CMK (cell line): ENCODE results near the gene RNF169.

ENCODE experiments used
- DNase-seq: peaks from one replicate; pipeline ENCODE4 v3.0.0-alpha.2; 2010; ENCODE audit warnings: low read depth

RNF169 gene

GRCh38 chr11:74748211-74749126 lies at the start of gene RNF169:
Gene RNF169 (plus strand): TSS chr11:74748849. CDS start chr11:74748881, 32 bp downstream.
- peak; percentile 85 for DNase-seq

DNA sequence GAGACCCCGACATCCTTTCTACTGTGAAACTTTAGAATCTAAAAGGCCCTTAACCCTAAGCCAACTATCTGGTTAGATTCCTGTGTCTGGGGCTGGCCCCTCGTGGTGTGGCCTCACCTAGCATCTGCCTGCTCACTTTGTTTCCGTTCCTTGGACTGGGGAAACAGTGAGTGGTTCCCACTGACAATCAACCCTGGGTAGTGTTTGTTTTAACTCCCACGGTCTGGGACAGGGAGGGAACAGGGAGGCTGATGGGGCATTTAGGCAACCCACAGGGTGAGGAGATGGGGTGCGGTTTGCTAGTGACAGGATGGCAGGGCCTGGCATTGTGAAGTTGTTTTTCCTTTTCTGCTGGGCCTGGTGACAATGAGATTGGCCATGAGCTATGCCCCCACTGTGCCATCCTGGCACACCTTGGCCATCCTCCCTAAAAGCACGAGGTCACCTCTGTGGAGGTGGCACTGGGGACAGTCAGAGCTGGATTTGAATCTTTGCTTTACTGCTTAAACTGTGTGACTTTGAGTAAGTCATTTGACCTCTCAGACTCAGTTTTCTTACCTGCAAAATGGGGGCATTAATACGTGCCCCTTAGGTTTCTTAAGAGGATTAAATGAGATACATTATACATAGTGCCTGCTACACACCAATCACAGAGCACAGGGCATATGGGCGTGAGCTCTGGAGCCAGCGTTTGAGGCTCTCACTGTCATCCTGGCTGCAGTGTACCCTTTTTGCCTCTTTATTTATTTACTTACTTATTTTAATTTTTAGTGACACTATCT lies 48.8 kb upstream of the RNF169 start:
- no peak for DNase-seq

- DNase-seq = peak; percentile 27
These were observed 47.3 kb upstream of the RNF169 start for GRCh38 chr11:74701351-74701750.

DNA sequence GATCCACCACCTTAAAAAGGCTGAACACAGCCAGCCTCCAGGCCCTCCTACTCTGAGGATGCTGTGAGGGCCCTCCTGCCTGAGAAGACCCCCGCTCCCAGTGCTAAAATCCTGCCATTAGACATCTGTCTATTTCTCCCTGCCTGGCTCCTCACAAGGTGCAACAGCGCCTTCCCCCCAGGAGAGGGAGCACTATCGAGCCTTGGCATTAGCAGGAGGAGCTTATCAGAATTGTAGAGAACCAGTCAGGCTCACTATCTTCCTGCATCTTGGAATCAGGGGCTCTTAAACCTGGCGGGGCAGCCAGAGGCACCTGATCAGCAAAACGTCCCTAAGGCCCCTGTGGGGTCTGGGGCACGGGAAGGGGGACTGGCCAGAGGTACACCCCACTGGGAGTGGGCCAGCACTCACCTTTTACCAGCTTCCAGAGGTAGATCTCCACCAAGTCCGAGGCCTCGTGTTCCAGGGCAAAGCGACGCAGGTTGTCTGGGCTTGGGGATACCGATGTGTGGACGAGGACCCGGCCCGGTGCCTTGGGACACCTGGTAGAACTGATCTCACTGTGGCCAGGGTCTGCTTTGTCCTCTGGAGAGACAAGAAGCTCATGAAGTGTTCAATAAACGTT lies 46.2 kb upstream of the RNF169 start:
- DNase-seq = peak; percentile 46

GRCh38 chr11:74703211-74703610 lies 45.4 kb upstream of the RNF169 start:
- DNase-seq = no peak

GRCh38 chr11:74707182-74707581 lies 41.5 kb upstream of the RNF169 start:
- no peak for DNase-seq

- no peak for DNase-seq
These were observed 40.8 kb upstream of the RNF169 start for GRCh38 chr11:74707602-74708510.

GRCh38 chr11:74709175-74709574 lies 39.5 kb upstream of the RNF169 start:
- no peak for DNase-seq

DNA sequence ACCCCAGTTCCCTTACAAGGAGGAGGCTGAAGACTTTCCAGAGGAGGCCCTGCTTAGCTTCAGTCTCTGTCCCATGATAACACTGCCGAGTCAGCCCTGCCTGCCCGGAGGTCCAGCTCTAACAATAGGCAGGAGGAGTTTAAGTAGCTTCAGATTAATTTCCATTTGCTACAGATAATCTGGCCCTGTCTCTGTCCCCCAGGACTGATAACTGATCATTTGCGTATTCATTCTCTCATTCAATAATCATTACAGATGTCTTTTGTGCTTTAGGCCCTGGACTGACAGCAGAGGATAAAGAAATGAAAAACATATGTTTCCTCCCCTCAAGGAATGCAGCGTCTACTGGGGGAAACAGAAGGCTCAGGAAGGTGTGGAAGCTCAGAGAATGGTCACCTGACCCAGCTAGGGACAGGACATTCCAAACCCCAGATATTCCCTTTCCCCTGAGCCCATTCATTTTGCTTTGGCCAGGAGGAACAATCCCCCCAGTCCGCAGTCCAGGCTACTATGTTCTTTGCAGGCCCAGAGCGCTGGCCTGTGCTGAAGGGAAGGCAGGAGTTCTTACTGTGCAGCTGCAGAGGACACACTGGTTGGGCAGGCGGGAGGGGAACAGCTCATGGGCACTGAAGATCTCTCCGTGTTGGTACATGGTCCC lies 38.2 kb upstream of the RNF169 start:
- DNase-seq = no peak

DNA sequence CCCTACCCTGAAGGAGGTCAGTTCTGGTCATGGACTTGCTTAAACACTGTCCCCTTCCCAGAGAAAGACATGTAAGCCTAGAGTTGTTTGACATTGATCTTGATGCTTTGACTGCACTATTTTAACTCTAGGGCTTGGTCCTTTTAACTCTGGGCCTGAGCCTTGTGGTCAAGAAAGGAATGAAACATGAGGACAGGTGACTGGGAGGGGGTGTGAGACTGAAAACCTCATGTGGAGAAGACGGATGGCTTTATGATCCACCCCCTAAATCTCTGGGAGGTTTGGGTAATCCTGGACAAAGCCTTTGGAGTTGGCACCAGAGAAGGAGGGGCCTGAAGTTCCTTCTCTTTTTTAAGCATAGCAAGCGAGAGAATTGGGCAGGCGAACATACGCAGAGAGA lies 35.0 kb upstream of the RNF169 start:
- DNase-seq = no peak

DNA sequence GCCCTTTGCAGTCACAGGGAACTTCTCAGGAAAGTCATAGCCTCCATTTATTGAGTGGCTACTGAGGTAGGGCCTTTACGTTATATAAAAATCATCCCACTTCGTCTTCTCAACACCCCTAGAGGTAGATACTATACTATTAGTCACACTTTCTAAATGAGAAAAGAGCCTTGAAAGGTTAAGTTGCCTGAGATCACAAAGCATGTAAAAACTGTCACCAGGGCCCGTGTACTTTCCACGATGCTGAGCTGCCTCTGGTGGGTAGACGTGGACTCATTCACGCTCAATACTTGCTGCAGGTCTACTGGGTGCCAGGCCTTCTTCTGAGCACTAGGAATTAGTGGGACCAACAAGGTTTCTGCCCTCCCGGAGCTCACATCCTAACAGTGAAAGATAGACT lies 33.7 kb upstream of the RNF169 start:
- DNase-seq = no peak

GRCh38 chr11:74717221-74717969 lies 31.3 kb upstream of the RNF169 start:
- DNase-seq = no peak

DNA sequence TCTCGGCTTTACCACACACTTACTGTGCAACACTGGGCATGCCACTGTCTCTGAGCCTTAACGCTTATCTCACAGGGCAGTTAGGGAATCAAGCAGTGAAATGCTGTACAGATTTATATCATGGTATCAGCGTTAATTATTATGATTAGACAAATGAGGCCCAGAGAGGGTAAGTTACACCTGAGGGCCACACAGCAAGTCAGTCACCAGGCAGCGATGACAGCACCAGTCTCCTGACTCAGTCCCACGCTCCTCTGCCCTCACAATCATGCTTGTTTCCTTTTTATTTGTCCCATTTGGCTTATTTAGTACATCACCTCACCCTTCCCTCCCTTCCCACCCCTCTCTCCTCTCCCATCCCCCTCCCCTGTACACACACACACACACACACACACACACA lies 29.6 kb upstream of the RNF169 start:
- DNase-seq = no peak

DNA sequence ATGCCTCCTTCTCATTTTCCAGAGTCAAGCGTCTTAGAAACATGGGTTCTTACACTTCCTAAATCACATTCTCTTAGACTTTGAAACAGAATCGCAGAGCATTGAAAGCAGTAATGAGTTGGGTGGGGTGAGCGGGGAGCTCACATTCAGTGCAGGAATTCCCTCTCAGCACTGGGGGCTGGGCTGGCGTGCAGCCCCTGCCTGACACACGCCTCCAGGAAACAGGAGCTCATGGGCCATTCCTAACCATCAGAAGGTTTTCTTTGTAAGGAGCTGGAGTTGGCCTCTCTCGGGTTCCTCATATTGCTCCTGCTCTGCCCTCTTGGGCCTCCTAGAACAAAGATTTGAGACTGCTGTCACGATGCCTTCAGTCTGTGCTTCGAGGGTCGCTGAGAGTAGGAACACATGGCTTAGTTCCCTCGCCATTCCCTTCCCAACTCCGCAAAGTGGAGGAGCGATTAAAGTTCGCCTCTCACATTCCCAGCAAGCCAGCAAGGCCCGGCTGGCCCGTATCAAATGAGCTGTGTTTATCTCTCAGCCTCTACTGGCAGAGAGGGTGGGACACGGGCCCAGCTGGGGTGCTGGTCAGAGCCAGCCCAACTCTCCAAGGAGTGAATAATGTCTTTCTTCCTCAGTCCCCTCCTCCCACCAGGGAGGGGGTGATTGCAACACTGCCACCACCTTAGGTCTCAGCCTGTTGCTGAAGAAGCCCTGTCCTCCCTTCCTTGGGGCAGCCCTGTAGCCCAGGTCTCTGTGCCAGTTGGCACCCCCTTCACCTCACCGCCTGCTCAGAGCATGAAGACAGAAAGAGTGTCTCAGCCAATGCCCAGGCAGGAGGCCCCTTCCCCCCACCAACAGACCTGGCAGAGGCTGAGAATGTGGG lies 27.8 kb upstream of the RNF169 start:
- no peak for DNase-seq

DNA sequence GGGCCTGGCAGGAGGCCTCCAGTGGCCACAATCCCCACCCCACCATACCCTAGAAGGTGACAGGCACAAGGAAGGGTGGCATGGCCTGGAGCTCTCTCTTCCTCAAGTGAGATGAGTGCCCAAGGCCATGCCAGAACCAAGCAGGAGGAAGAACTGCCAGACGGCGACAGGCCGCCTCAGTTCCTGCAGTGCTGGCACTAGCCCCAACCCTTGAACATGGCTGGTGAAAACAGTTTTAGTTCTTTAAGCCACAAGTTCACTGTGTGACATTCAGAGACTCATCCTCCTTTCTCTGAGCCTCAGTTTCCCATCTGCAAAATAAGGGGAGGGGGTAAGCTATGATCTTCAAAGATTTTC lies 27.2 kb upstream of the RNF169 start:
- DNase-seq = no peak

DNA sequence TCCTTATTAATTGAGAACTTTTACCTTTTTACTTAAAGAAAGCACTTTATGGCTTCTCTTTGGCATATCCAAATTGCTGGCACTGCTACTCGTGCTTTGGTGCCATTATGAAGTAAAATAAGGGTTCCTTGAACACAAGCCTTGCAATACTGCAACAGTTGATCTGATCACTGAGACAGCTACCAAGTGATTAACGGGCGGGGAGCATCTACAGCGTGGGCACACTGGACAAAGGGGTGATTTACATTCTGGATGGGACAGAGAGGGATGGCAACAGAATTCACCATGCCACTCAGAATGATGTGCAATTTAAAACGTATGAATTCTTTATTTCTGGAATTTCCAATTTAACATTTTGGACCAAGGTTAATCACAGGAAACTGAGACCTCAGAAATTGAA lies 25.1 kb upstream of the RNF169 start:
- DNase-seq = no peak

DNA sequence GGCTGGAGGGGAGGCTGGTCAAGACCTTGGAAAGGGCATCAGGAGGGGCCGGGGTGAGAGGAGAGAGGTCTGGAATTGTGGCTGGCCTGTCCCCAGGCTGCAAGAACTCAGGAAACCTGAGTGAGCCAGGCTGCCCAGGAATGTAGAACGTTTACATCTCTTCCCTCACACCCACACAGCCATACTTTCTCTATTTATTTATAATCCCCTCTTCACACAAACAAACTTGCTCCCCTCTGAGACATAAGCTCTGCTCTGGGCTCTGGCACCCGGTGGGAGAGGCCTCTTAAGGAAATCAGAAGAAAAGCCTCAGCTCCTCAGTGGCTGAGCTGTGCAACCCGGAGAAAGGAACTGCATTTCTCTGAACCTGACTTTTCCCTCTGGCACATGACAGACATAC lies 22.9 kb upstream of the RNF169 start:
- DNase-seq = no peak

- peak; percentile 24 for DNase-seq
These were observed 22.0 kb upstream of the RNF169 start for GRCh38 chr11:74726547-74727182.

DNA sequence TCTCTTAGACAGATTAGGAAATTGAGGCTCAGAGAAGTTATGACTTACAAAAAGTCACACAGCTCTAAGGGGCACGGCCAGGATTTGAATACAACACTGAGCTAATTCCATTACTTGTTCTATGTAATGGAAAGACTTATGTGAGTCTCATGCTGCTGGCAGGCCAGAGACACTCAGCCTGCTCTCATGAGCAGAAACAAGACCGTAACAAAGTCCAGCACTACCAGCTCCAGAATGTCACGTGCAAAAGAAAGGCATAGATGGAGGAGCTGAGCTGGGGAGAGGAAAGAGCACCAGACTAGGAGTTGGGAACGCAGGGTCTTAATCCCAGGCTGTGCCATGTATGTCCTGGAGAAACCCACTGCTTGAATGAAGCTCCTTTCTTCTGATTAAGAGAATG lies 19.3 kb upstream of the RNF169 start:
- DNase-seq = no peak
